GM12873 (cell line): ENCODE measurements around the gene CAV1.

Source experiments
- CTCF ChIP-seq: IDR thresholded peaks from 2 replicates; pipeline ENCODE4 v1.5.1; 2012; ENCODE audit warnings: low read depth, mild to moderate bottlenecking, moderate library complexity, low read length, control low read depth; ENCODE audit not compliant: insufficient read depth; ENCODE audit errors: missing control alignments

The CAV1 gene

GRCh38 chr7:116538138-116538537 is 13.3 kb downstream of the CAV1 start:
- TF ChIP-seq CTCF = no peak

- no peak for TF ChIP-seq CTCF
Observed at GRCh38 chr7:116539879-116540278, 15.0 kb downstream of the CAV1 start.

GRCh38 chr7:116540743-116541142 is 15.9 kb downstream of the CAV1 start:
- no peak for TF ChIP-seq CTCF

- no peak for TF ChIP-seq CTCF
Observed at GRCh38 chr7:116541951-116542350, 17.1 kb downstream of the CAV1 start.

GRCh38 chr7:116542618-116543017 is 17.8 kb downstream of the CAV1 start:
- no peak for TF ChIP-seq CTCF

GRCh38 chr7:116543664-116544063 is 18.8 kb downstream of the CAV1 start:
- no peak for TF ChIP-seq CTCF

- TF ChIP-seq CTCF = no peak
Observed at GRCh38 chr7:116544487-116544886, 19.7 kb downstream of the CAV1 start.
